GM21529 (cell line): ENCODE measurements around the gene GPR37L1.

Source experiments
- ATAC-seq: cut with Tn5 transposase; IDR thresholded peaks from one replicate; pipeline ENCODE4 v1.9.1; 2021; ENCODE audit not compliant: unreplicated experiment

The GPR37L1 gene

DNA sequence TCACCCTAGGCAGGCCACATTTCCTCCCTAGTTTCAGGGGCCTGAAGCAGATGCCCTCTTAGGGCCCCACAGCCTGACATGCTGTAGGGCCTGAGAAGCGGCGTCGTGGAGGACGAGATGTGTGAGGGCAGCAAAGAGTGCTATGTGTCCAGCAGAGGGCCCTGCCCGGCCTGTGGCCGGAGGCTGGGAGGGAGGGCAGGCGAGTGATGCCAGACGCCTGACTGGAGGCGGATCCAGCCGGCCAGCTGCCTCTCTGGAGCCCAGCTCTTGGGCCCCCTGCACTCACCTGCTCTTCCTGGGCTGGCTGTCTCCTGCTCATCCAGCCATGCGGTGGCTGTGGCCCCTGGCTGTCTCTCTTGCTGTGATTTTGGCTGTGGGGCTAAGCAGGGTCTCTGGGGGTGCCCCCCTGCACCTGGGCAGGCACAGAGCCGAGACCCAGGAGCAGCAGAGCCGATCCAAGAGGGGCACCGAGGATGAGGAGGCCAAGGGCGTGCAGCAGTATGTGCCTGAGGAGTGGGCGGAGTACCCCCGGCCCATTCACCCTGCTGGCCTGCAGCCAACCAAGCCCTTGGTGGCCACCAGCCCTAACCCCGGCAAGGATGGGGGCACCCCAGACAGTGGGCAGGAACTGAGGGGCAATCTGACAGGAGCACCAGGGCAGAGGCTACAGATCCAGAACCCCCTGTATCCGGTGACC lies at the start of gene GPR37L1:
GPR37L1 (plus strand) TSS at position 279 of the 697 bp plus-strand sequence; CDS start at position 326, 47 bp downstream.
- no peak for ATAC-seq

- ATAC-seq: no peak
These were observed 49.5 kb upstream of the GPR37L1 start for GRCh38 chr1:202073206-202073605.

- ATAC-seq: no peak
These were observed 47.7 kb upstream of the GPR37L1 start for GRCh38 chr1:202074985-202075384.

- no peak for ATAC-seq
These were observed 47.3 kb upstream of the GPR37L1 start for GRCh38 chr1:202075389-202075788.

- no peak for ATAC-seq
These were observed 46.6 kb upstream of the GPR37L1 start for GRCh38 chr1:202076050-202076511.

DNA sequence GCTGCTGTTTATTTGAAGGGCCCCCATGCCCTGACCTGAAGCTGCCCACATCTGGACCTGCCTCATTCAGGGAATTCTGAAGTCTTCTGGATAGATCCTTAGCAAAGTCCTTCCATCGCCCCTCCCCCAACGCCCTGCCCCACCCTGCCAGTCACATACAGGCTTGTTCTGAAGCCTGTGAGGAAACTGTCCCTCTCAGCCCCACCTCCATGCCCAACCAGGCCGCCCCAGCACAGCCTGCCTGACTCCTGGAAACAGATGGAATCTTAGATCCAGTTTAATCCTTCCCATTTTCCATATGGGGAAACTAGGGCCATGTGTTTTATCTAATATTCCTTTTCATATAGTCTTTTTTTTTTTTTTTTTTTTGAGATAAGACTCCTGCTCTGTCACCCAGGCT lies 44.5 kb upstream of the GPR37L1 start:
- ATAC-seq: no peak

DNA sequence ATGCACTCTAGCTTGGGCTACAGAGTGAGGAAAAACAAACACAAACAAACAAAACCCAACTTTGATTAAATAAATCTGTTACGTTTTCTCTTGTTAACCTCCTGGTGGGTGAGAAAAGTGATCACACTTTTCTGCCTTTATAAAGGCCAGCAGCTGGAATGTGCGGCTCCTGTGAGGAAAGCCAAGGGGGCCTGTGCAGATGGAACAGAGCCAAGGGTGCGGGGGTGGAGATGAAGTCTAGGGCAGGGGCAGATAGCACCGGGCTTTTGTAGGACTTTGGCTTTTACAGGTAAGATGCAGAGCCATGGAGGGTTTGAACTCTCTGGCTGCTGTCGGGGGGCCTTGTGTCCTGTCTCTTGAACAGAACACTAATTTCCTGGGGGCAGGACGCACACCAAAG lies 40.7 kb upstream of the GPR37L1 start:
- no peak for ATAC-seq

DNA sequence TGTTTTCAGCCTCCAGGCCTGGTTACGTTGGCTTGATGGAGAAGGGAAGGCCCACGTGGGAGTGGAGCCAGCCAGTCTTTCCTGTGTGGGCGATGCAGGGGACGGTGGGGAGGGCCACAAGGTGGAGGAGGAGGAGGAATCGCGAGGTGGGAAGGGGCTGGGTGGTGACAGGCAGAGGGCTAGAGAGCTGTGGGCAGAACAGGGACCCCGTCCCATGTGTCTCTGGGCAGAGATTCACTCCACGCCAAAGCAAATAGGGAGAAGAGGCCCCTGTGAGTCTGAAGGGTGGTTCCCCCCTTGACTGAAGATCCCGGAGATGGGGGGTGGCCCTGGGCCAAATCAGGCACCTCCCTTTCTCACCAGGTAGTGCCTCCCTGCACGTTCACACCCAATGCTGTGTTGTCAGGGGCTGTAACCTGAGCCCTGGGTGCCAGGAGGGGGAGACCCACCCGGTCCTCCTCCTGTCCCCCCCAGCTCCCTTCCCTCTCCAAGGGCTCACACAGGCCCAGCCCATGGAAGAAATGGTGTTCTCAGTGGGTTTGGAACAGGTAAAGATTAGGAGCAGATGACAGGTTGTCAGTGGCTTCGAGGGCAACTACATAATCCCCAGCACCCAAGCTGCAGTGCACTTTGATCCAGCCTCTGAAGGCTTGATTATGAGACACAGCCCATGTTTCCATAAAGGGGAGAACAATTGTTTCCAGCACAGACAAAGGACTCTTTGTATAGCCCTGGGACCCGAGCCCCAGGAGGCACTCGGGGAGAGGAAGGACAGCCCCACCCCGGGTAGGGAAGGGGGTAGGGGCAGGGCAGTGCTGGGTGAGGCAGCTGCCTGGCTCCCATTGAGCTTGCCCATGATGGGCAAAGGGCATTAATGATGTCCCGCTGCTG lies 37.7 kb upstream of the GPR37L1 start:
- ATAC-seq: no peak

- ATAC-seq: no peak
These were observed 36.9 kb upstream of the GPR37L1 start for GRCh38 chr1:202085682-202086373.

DNA sequence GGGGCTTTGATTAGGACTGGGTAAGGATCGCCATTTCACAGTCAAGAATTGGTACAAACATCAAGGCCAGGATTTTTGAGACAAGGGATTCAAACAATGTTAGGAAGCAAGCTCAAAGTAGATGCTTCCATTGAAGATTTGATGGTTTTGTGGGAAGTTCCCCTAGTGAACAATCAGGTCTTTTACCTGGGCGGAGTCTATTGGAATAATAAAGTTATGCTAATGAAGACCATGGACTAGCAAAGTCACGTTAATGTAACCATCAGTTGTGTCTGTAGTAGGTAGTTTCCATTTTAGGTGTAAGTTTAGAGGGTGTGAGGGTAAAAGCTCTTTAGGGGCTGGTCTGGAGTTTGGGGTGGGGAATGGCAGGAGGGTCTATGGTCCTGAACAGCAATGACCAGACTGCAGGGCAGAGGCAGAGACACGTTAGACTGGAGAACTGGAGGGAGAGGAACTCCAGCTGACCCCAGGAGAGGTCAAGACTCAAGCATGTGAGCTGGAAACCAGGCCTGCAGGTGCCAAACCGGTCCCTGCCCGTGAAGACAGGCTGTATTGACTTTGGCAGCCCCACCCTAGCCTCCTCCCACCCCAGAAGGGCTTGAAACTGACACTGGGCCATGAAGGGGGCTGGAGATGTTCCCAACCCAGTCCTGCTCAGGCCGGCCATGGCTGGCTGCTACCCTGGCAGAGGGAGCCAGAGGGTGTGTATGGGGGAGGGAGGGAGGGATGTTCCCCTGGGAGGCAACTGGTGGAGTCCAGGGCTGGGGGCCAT lies 36.0 kb upstream of the GPR37L1 start:
- no peak for ATAC-seq

GRCh38 chr1:202088206-202088605 lies 34.5 kb upstream of the GPR37L1 start:
- ATAC-seq: no peak

DNA sequence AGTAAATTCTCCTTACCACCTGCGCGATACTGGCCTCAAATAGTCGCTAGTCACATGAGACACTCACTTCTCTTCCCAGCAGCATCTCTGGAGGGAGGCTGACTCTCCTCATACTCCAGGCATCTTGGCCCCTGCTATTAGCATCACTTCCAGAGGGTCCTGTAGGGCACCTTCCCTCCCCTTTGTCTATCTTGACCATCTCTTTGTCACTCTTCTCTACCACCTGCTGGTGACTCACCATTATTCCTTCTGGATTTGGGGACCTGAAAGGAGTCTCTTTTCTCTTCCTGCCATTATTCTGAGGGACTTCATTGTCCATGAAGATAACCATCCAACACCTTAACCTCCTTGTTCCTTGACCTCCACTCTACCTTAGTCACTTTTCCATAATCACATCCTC lies 31.7 kb upstream of the GPR37L1 start:
- ATAC-seq: no peak

GRCh38 chr1:202093858-202094257 lies 28.9 kb upstream of the GPR37L1 start:
- no peak for ATAC-seq

- no peak for ATAC-seq
These were observed 21.5 kb upstream of the GPR37L1 start for GRCh38 chr1:202101184-202101583.

DNA sequence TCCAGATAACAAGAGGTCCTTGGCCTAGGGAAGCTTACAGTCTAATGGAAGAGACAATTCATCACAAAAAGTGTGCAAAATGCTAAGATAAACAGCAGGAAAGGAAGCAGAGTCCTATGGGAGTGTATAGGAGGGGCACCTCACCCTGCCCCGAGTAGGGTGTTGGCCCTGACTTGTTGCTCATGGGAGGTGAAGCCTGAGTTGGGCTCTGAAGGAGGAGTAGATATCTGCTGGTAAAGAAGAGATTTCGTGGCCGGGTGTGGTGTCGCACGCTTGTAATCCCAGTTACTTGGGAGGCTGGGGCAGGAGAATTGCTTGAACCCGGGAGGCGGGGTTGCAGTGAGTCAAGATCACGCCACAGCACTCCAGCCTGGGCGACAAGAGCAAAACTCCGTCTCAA lies 18.6 kb upstream of the GPR37L1 start:
- ATAC-seq: no peak

DNA sequence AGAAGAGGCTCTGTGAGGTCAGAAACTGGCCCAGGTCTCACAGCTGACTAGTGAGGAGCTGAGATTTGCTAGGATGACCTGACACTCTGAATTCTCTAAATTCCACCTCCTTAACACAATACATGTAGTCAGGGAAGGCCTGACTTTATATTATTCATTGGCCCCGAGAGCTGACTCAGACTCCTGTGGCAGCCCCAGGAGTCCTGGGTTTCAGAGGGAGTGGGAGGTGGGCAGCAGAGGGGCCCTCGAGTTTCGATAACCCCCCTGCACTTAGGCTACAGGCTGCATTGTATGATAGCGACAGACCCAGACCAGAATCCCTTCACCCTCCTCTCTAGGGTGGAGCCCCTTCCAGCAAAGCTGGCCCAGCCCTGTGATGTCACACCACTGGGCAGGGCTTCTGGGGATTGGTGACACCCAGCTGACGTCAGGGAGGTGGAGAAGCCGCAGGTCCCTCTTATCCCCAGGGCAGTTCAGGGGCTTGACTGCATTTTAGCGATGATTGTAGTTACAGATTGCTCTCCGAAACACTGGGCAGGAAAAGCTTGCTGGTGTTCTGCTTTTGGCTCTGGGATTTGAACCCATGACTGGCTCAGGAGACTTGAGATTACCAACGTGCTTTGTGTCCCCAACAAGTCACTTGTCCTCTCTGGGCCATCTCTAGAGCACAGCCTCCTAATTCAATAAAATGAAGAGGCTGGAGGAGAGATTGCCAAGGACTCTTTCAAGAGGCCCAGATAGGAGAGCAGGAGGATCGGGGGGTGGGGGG lies 17.0 kb upstream of the GPR37L1 start:
- ATAC-seq: no peak

DNA sequence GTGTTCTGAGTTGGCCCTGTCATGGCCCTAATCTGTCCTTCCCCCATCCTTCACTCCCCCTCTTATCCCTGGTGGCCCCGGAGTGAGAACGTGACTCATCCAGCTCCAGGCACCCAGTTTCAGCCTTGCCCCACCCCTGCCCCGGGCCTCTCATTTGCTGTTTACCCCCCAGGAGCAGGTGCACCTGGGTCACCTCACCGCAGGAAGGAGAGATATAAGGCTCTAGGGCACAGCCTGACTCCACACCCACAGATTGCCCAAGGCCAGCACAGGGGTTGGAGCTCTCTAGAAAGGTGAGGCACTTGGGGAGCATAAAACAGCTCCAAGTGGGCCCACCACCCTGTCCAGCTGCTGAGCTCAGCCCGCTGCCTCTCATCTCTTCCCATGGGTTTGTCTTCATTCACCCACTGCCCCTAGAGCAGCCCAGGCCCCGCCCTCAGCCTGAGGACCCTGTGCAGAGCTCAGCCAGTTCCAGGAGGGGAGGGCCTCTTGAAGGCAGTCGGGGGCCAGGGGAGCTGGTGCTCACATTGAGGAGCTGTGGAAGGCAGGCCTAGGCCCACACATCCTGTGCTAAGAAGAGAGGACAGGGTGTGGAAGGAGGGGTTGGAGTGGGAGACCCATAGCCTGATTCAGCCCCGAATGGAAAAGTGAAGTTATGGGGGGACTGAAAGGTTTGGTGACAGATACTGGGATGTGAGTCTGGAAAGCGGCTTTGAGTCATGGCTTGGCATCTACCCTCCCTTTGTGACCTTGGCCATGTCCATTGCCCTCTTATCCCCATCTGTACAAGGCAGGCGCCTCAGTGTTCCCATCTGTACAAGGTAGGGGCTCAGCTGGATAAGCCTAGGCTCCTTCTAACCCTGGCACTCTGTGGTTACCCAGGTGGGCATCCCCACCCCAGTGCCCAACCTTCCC lies 16.1 kb upstream of the GPR37L1 start:
- no peak for ATAC-seq

DNA sequence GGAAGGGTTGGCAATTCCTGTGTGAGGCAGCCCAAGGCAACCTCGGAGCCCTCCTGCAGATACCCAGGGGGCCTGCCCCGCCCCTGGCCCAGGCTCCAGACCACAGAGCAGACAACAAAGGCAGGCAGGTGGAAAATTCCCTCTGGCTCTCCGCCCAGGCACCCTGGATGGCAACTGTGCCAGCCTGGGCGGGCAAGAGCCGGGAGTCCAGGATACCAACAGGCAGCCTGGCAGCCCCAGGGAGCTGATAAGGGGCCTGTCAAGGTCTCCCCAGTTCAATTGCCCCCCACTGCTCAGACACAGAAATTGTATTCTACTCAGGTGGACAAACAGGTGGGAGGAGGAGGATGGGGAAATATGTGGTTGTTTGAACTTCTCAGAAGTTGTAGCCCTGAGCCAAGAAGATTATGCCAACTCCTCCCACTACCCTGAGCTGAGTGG lies 15.4 kb upstream of the GPR37L1 start:
- no peak for ATAC-seq
